ENCODE measurements around the gene C1D.
"Not testable (repeated sequence)": the region's sequence is repeated elsewhere in the genome, so short reads cannot be mapped to it uniquely, and the experiment has no call there.

Gene C1D

GRCh38 chr2:67997903-67998302 is 64.9 kb downstream of the C1D start:
- no peak for DNase-seq

- no peak for DNase-seq
Observed at GRCh38 chr2:67997528-67997900, 65.3 kb downstream of the C1D start.

- no peak for DNase-seq
Observed at GRCh38 chr2:67996772-67997527, 65.9 kb downstream of the C1D start.

- DNase-seq = no peak
Observed at GRCh38 chr2:67994716-67995115, 68.1 kb downstream of the C1D start.

- not testable (repeated sequence) for DNase-seq
Observed at GRCh38 chr2:67994069-67994468, 68.7 kb downstream of the C1D start.

GRCh38 chr2:67993329-67993728 is 69.5 kb downstream of the C1D start:
- DNase-seq = no peak

- no peak for DNase-seq
Observed at GRCh38 chr2:67991456-67991855, 71.3 kb downstream of the C1D start.

All from activated CD4-positive, alpha-beta T cell treated with anti-CD3 and anti-CD28 coated beads for 4 hours (primary cell).